Measurements from ENCODE around the gene SLC46A3. TPM values are rescaled to one million over a fixed set of nuclear protein-coding genes. Genes with fewer than 3 reads are reported as not detected.

The SLC46A3 gene
- total RNA-seq, 2 experiments from 2014 or later, result 4.3 to 10.2 TPM

- peak overlapping the region; percentile 68 for H3K27ac ChIP-seq (ENCODE audit: low read depth, low read length, poor library complexity, severe bottlenecking)
- ChIA-PET POLR2A (interaction anchor here (0.5 to 6.2 kb wide), 5 partner anchors 17 to 501 kb away, joined by 3 to 52 read pairs (median 3); no protein-coding TSS in a partner anchor), CTCF (ENCODE audit: unreplicated experiment) (no interaction called here)
- H2AFZ ChIP-seq (ENCODE audit: low read length), result peak overlapping the region; percentile 91; the same call in 1 of the 2 replicates
- peaks cover 22% of the 10 kb centered on the region for H3K4me1 ChIP-seq (ENCODE audit: insufficient read depth, low read length, poor library complexity, severe bottlenecking)
- peaks cover 29% of the 10 kb centered on the region for H3K36me3 ChIP-seq (ENCODE audit: insufficient read depth, low read length)
- no peak for TF ChIP-seq EZH2phosphoT487 (IDR thresholded peaks at IDR 0.05; ENCODE audit: borderline replicate concordance, low read depth, low read length)
- TF ChIP-seq CTCF (conservative IDR thresholded peaks at IDR 0.05; ENCODE audit: low read length), result peak; percentile 36; the same call in 1 of the 2 replicates
- peak overlapping the region; percentile 83 for H3K4me3 ChIP-seq (ENCODE audit: low read depth, low read length, poor library complexity, severe bottlenecking)
- no peaks in the 10 kb centered on the region for H3K9me3 ChIP-seq (ENCODE audit: low read length)
- intact Hi-C loops (cut with micrococcal nuclease; ENCODE audit: unreplicated experiment), result loop anchor here (1.0 kb wide), 1 partner anchor 519 kb away; no protein-coding TSS in a partner anchor
- peaks cover 50% of the 10 kb centered on the region for H3K79me2 ChIP-seq (ENCODE audit: insufficient read depth, low read depth, low read length)
- peaks cover 21% of the 10 kb centered on the region for H4K20me1 ChIP-seq (ENCODE audit: insufficient read depth, low read length)
- TSS peak; percentile 84 for BruUV-seq (replicated peaks)
- peak; percentile 17 for DNase-seq (ENCODE audit: low spot score)
- peak overlapping the region; percentile 86 for H3K4me2 ChIP-seq (ENCODE audit: low read length)
- no peaks in the 10 kb centered on the region for H3K9me2 ChIP-seq (ENCODE audit: insufficient read depth, low read length)
These were observed 60.8 kb downstream of the SLC46A3 start for GRCh38 chr13:28657784-28658538.

GRCh38 chr13:28655561-28655960, 63.2 kb downstream of the SLC46A3 start:
- ChIA-PET CTCF (ENCODE audit: unreplicated experiment) (interaction anchor here (0.5 kb wide), 1 partner anchor 112 kb away, joined by 3 read pairs; no protein-coding TSS in a partner anchor), POLR2A (interaction anchor here (0.5 to 6.2 kb wide), 3 partner anchors 8 to 650 kb away, joined by 3 to 52 read pairs (median 3); no protein-coding TSS in a partner anchor)
- Histone ChIP-seq H4K20me1 (ENCODE audit: insufficient read depth, low read length) (peaks cover 13% of the 10 kb centered on the region; the same call in 1 of the 2 replicates), H3K79me2 (ENCODE audit: insufficient read depth, low read depth, low read length) (peaks cover 32% of the 10 kb centered on the region), H3K4me2 (ENCODE audit: low read length) (no peak overlapping the region), H3K4me1 (ENCODE audit: insufficient read depth, low read length, poor library complexity, severe bottlenecking) (peaks cover 20% of the 10 kb centered on the region), H3K4me3 (ENCODE audit: low read depth, low read length, poor library complexity, severe bottlenecking) (no peak overlapping the region), H3K9me3 (ENCODE audit: low read length) (no peaks in the 10 kb centered on the region), H3K9me2 (ENCODE audit: insufficient read depth, low read length) (no peaks in the 10 kb centered on the region), H2AFZ (ENCODE audit: low read length) (no peak overlapping the region), H3K27ac (ENCODE audit: low read depth, low read length, poor library complexity, severe bottlenecking) (no peak overlapping the region), H3K36me3 (ENCODE audit: insufficient read depth, low read length) (peaks cover 5% of the 10 kb centered on the region)
- BruUV-seq (replicated peaks), result no TSS peak
- no peak for DNase-seq (ENCODE audit: low spot score)
- intact Hi-C loops (cut with micrococcal nuclease; ENCODE audit: unreplicated experiment), result no loop called here
- TF ChIP-seq CTCF (conservative IDR thresholded peaks at IDR 0.05; ENCODE audit: low read length), result no peak
- TF ChIP-seq EZH2phosphoT487 (IDR thresholded peaks at IDR 0.05; ENCODE audit: borderline replicate concordance, low read depth, low read length), result no peak

GRCh38 chr13:28654276-28654675, 64.5 kb downstream of the SLC46A3 start:
- Histone ChIP-seq H4K20me1 (ENCODE audit: insufficient read depth, low read length) (no peaks in the 10 kb centered on the region), H3K4me2 (ENCODE audit: low read length) (no peak overlapping the region), H3K36me3 (ENCODE audit: insufficient read depth, low read length) (no peaks in the 10 kb centered on the region), H3K4me1 (ENCODE audit: insufficient read depth, low read length, poor library complexity, severe bottlenecking) (peaks cover 12% of the 10 kb centered on the region), H3K9me2 (ENCODE audit: insufficient read depth, low read length) (no peaks in the 10 kb centered on the region), H3K27ac (ENCODE audit: low read depth, low read length, poor library complexity, severe bottlenecking) (no peak overlapping the region), H3K4me3 (ENCODE audit: low read depth, low read length, poor library complexity, severe bottlenecking) (no peak overlapping the region), H2AFZ (ENCODE audit: low read length) (no peak overlapping the region), H3K9me3 (ENCODE audit: low read length) (no peaks in the 10 kb centered on the region), H3K79me2 (ENCODE audit: insufficient read depth, low read depth, low read length) (peaks cover 19% of the 10 kb centered on the region; the same call in 1 of the 2 replicates)
- DNase-seq (ENCODE audit: low spot score), result no peak
- ChIA-PET POLR2A (interaction anchor here (6.2 kb wide), 1 partner anchor 13 kb away, joined by 52 read pairs; no protein-coding TSS in a partner anchor), CTCF (ENCODE audit: unreplicated experiment) (no interaction called here)
- TF ChIP-seq EZH2phosphoT487 (IDR thresholded peaks at IDR 0.05; ENCODE audit: borderline replicate concordance, low read depth, low read length) (no peak), CTCF (conservative IDR thresholded peaks at IDR 0.05; ENCODE audit: low read length) (no peak)
- BruUV-seq (replicated peaks), result no TSS peak
- intact Hi-C loops (cut with micrococcal nuclease; ENCODE audit: unreplicated experiment), result no loop called here
